ENCODE results near the gene TMEM237.

TMEM237 gene

GRCh38 chr2:201621293-201621999 lies 21.9 kb downstream of the TMEM237 start:
- H3K4me3 ChIP-seq (ENCODE audit: low read length), result no peak overlapping the region
- TF ChIP-seq ZNF274 (IDR thresholded peaks at IDR 0.05; ENCODE audit: low read depth, low read length), result no peak

- no peak overlapping the region for H3K4me3 ChIP-seq (ENCODE audit: low read length)
- TF ChIP-seq ZNF274 (IDR thresholded peaks at IDR 0.05; ENCODE audit: low read depth, low read length), result no peak
Measured at GRCh38 chr2:201618744-201619662, 24.3 kb downstream of the TMEM237 start.

- H3K4me3 ChIP-seq (ENCODE audit: low read length), result no peak overlapping the region
- TF ChIP-seq ZNF274 (IDR thresholded peaks at IDR 0.05; ENCODE audit: low read depth, low read length), result no peak
Measured at GRCh38 chr2:201608021-201608420, 35.3 kb downstream of the TMEM237 start.

- no peak for TF ChIP-seq ZNF274 (IDR thresholded peaks at IDR 0.05; ENCODE audit: low read depth, low read length)
Measured at GRCh38 chr2:201607568-201607967, 35.7 kb downstream of the TMEM237 start.

GRCh38 chr2:201600906-201601305 lies 42.4 kb downstream of the TMEM237 start:
- TF ChIP-seq ZNF274 (IDR thresholded peaks at IDR 0.05; ENCODE audit: low read depth, low read length), result no peak
- no peak overlapping the region for H3K4me3 ChIP-seq (ENCODE audit: low read length)

More at GRCh38 chr2:201607568-201607967, 35.7 kb downstream of the TMEM237 start:
- H3K4me3 ChIP-seq (ENCODE audit: low read length), result no peak overlapping the region

GRCh38 chr2:201597397-201597796 lies 45.9 kb downstream of the TMEM237 start:
- TF ChIP-seq ZNF274 (IDR thresholded peaks at IDR 0.05; ENCODE audit: low read depth, low read length), result no peak
- H3K4me3 ChIP-seq (ENCODE audit: low read length), result no peak overlapping the region

- no peak for TF ChIP-seq ZNF274 (IDR thresholded peaks at IDR 0.05; ENCODE audit: low read depth, low read length)
- no peak overlapping the region for H3K4me3 ChIP-seq (ENCODE audit: low read length)
Measured at GRCh38 chr2:201580486-201580885, 62.8 kb downstream of the TMEM237 start.

GRCh38 chr2:201579536-201579935 lies 63.8 kb downstream of the TMEM237 start:
- H3K4me3 ChIP-seq (ENCODE audit: low read length), result no peak overlapping the region
- TF ChIP-seq ZNF274 (IDR thresholded peaks at IDR 0.05; ENCODE audit: low read depth, low read length), result no peak

- no peak overlapping the region for H3K4me3 ChIP-seq (ENCODE audit: low read length)
- no peak for TF ChIP-seq ZNF274 (IDR thresholded peaks at IDR 0.05; ENCODE audit: low read depth, low read length)
Measured at GRCh38 chr2:201575971-201576370, 67.3 kb downstream of the TMEM237 start.

GRCh38 chr2:201574766-201575165 lies 68.5 kb downstream of the TMEM237 start:
- no peak for TF ChIP-seq ZNF274 (IDR thresholded peaks at IDR 0.05; ENCODE audit: low read depth, low read length)
- H3K4me3 ChIP-seq (ENCODE audit: low read length), result no peak overlapping the region

GRCh38 chr2:201572846-201573508 lies 70.3 kb downstream of the TMEM237 start:
- no peak overlapping the region for H3K4me3 ChIP-seq (ENCODE audit: low read length)
- TF ChIP-seq ZNF274 (IDR thresholded peaks at IDR 0.05; ENCODE audit: low read depth, low read length), result no peak

Data from GM08714 (cell line).